D721Med (cell line): Measurements from ENCODE around the gene FAM53B.

Source experiments
- DNase-seq: peaks from one replicate; pipeline ENCODE4 v3.0.0; 2011; ENCODE audit warnings: low spot score; ENCODE audit not compliant: insufficient read length
- FAIRE-seq: peaks from 2 replicates; lab custom pipeline; 2011; peaks lifted over from hg19 to GRCh38; lab: Jason Lieb, UNC
- CTCF ChIP-seq: IDR thresholded peaks from 2 replicates; pipeline ENCODE4 v1.5.1; 2012; ENCODE audit warnings: mild to moderate bottlenecking, control low read depth; ENCODE audit not compliant: insufficient read depth; ENCODE audit errors: missing control alignments

FAM53B gene

GRCh38 chr10:124741281-124741921 lies 2.8 kb downstream of the FAM53B start:
- FAIRE-seq (no peak), DNase-seq (peak; percentile 43)
- TF ChIP-seq CTCF = peak; percentile 88

GRCh38 chr10:124740369-124741280 lies 3.6 kb downstream of the FAM53B start:
- DNase-seq (no peak), FAIRE-seq (no peak)

GRCh38 chr10:124739986-124740368 lies 4.2 kb downstream of the FAM53B start:
- TF ChIP-seq CTCF = no peak
- no peak for FAIRE-seq
- DNase-seq = no peak

More at GRCh38 chr10:124740369-124741280, 3.6 kb downstream of the FAM53B start:
- TF ChIP-seq CTCF = no peak

GRCh38 chr10:124739119-124739921 lies 4.9 kb downstream of the FAM53B start:
- DNase-seq = no peak

GRCh38 chr10:124738441-124738840 lies 5.7 kb downstream of the FAM53B start:
- FAIRE-seq (no peak), DNase-seq (no peak)
- no peak for TF ChIP-seq CTCF

More at GRCh38 chr10:124739119-124739921, 4.9 kb downstream of the FAM53B start:
- no peak for FAIRE-seq
- no peak for TF ChIP-seq CTCF

GRCh38 chr10:124737708-124738107 lies 6.5 kb downstream of the FAM53B start:
- DNase-seq (no peak), FAIRE-seq (no peak)
- TF ChIP-seq CTCF = no peak
